Anterior cingulate cortex (tissue), 58 donors: Measurements from ENCODE around the gene REN.

Experiments
- DNase-seq, 58 donors: peaks; one replicate each; lab custom pipeline; 2025; lab: John Stamatoyannopoulos, UW

Gene REN

GRCh38 chr1:204192046-204192445 is 25.9 kb upstream of the REN start:
- no peak for DNase-seq

- DNase-seq, result peak in 51 of 58 donors; percentile 10 to 93 (median 64)
These were observed 25.3 kb upstream of the REN start for GRCh38 chr1:204191456-204191855.

GRCh38 chr1:204190212-204191211 is 24.4 kb upstream of the REN start:
- DNase-seq, result no peak

- DNase-seq, result peak in 23 of 58 donors; percentile 4 to 62 (median 26)
These were observed 23.0 kb upstream of the REN start for GRCh38 chr1:204188959-204189639.

- DNase-seq, result no peak
These were observed 20.5 kb upstream of the REN start for GRCh38 chr1:204186597-204186996.

GRCh38 chr1:204181116-204181515 is 15.0 kb upstream of the REN start:
- no peak for DNase-seq

- DNase-seq, result no peak
These were observed 14.0 kb upstream of the REN start for GRCh38 chr1:204180133-204180532.

- no peak for DNase-seq
These were observed 12.5 kb upstream of the REN start for GRCh38 chr1:204178487-204179281.

- DNase-seq, result no peak
These were observed 11.0 kb upstream of the REN start for GRCh38 chr1:204177133-204177532.

- DNase-seq, result no peak
These were observed 9.9 kb upstream of the REN start for GRCh38 chr1:204176049-204176448.

GRCh38 chr1:204174958-204175357 is 8.8 kb upstream of the REN start:
- DNase-seq, result no peak

GRCh38 chr1:204172404-204173029 is 6.4 kb upstream of the REN start:
- DNase-seq, result peak in 1 of 58 donors; percentile 8

GRCh38 chr1:204171751-204172178 is 5.6 kb upstream of the REN start:
- DNase-seq, result no peak

- DNase-seq, result no peak
These were observed 4.5 kb upstream of the REN start for GRCh38 chr1:204170494-204171155.

GRCh38 chr1:204169858-204170257 is 3.7 kb upstream of the REN start:
- DNase-seq, result no peak

- DNase-seq, result no peak
These were observed 1.6 kb upstream of the REN start for GRCh38 chr1:204167730-204168129.

GRCh38 chr1:204162494-204163074 is 3.6 kb downstream of the REN start:
- DNase-seq, result peak in 54 of 58 donors; percentile 26 to 84 (median 64)

- DNase-seq, result no peak
These were observed 4.3 kb downstream of the REN start for GRCh38 chr1:204161609-204162493.
